GM21367 (cell line): ENCODE results near the gene HLF.
A peak's percentile ranks its signal among the peaks of the same experiment; 100 is the strongest.

Experiments
- ATAC-seq: cut with Tn5 transposase; IDR thresholded peaks from one replicate; pipeline ENCODE4 v1.9.1; 2021; ENCODE audit not compliant: unreplicated experiment

Gene HLF

DNA sequence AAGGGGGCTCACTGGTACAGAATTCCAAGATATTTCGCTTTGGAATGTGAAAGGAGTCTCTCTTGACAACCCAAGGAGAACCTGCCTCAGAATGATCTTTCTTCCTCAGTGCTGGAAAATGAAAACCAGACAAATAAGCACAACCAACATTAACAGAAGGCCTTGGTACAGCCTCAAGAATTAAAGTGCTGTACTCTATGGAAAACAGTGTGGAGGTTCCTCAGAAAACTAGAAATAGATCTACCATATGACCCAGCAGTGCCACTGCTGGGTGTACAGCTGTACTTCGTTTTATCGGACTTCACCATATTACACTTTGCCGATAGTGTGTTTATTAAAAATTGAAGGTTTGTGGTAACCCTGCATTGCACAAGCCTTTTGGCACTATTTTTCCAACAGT, 25.2 kb downstream of the HLF start:
- ATAC-seq, result no peak

DNA sequence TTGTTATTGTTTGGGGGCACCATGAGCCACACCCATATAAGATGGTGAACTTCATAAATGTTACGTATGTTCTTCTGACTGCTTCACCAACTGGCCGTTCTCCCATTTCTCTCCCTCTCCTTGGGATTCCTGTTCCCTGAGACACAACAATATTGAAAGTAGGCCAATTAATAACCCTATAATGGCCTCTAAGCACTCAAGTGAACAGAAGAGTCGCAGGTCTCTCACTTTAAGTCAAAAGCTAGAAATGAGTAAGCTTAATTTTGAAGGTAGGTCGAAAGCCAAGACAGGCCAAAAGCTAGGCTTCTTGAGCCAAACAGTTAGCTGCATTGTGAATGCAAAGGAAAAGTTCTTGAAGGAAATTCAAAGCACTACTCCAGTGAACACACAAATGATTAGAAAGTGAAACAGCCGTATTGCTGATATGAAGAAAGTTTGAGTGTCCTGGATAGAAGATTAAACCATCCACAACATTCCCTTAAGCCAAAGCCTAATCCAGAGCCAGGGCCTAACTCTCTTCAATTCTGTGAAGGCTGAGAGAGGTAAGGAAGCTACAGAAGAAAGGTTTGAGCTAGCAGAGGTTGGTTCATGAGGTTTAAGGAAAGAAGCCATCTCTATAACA, 25.8 kb downstream of the HLF start:
- ATAC-seq, result no peak

GRCh38 chr17:55291114-55291507, 26.4 kb downstream of the HLF start:
- no peak for ATAC-seq

GRCh38 chr17:55292094-55292493, 27.3 kb downstream of the HLF start:
- ATAC-seq, result no peak

DNA sequence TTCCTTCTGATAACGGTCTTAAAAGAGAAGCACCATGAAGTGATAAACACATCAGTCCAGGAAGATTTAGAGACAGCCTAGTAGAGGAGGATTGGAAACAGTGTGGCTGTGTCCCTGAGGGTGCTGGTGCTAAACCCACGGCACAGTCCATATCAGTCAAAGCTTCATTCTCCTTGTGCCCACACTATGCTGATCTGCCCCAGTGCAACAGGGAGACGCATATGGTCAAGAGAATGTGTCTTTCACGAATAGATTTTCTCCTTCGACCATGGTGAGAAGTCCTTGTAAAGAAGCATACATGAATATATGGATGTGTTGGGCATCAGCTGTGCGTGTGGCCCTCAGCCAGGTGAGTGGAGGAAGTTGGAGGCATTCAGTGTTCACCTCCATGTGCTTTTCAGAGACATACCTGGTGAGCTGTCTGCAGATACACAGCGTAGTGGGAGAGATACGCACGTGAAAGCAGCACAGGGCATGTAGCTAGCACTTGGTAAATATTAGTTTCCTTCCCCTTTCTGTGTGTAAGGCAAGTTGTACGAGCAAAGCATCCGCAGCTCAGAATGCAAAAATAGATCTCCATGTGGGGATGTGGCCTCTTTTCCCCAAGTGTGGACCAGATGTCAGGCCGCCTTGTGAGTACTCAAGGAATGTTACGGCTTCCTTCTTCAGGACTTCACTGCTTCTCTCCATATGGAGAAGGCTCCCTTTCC, 29.4 kb downstream of the HLF start:
- no peak for ATAC-seq

- peak; percentile 70 for ATAC-seq
These were observed 30.8 kb downstream of the HLF start for GRCh38 chr17:55295411-55296170.

DNA sequence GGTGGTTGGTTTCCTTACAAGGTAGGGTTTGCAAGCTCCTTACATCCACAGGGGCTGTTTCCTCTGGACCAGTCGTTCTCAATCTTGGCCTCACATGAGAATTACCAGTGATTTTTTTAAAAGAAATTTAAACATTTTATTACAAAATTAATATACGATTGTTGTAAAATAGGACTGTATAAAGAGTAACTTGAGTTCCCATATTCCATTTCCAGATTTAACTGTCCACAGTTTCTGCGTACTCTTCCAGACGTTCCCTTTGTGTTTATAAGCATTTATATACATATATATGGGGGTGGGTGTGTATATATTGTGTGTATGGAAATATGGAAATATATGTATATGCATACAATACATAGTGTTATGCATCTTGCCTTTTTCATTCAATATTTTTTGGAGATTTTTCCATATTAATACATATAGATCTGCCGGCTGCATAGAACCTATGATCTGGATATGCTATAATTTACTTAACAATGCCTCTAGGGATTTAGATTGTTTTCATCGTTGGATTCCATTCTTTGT, 31.5 kb downstream of the HLF start:
- no peak for ATAC-seq

GRCh38 chr17:55296699-55297098, 31.9 kb downstream of the HLF start:
- no peak for ATAC-seq

- no peak for ATAC-seq
These were observed 33.5 kb downstream of the HLF start for GRCh38 chr17:55298111-55298730.

DNA sequence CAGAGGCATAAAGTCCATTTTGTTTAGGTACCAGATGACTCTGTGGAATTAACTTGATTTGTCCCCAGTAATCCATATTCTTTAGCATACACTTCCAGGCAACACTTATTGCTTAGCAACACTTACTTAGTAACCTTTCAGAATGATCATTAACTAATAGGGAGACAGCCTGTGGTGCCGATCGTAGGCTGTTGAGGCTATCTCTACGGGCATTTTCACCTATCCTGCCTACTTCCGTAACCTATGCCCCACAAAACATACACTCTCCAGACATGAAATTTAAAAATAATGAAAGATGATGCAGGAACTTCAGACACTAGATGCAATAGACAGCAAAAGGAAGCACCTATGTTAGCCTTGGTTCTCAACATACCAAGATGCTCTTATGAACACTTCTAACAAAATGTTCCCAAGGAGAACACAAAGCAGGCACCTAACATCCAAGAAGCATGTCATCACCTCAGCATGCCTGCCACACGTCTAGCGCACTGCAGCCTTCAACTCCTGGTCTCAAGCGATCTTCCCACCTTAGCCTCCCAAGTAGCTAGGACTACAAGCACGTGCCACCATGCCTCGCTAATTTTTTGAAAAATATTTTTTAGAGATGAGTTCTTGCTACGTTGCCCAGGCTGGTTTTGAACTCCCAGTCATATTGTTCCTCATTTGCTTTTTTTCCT, 34.5 kb downstream of the HLF start:
- no peak for ATAC-seq

GRCh38 chr17:55299890-55300289, 35.1 kb downstream of the HLF start:
- no peak for ATAC-seq

- no peak for ATAC-seq
These were observed 35.9 kb downstream of the HLF start for GRCh38 chr17:55300479-55301290.

GRCh38 chr17:55301521-55302406, 37.0 kb downstream of the HLF start:
- no peak for ATAC-seq

GRCh38 chr17:55302407-55302787, 37.6 kb downstream of the HLF start:
- ATAC-seq, result no peak

DNA sequence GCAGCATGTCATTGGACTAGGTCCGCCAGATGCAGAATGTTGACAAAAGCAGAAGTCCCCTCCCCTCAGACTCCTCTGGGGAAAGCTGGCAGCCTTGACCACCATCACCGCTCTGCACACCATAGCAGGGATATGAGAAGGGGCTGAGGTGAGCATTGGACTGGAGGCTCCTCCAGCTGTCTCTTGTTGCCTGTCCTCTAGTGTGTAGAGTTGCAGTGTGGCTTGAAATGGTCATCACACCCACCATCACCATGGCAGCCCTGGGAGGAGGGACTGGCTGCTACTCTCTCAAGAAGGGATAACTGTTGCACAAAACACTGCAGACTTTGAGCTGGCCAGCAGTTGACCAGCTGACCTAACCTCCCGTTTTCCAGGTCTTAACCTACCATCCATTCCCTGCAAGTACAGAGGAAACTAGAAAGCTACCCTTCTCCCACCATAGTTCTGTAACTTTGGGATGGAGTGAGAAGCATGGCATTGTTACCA, 38.3 kb downstream of the HLF start:
- no peak for ATAC-seq

DNA sequence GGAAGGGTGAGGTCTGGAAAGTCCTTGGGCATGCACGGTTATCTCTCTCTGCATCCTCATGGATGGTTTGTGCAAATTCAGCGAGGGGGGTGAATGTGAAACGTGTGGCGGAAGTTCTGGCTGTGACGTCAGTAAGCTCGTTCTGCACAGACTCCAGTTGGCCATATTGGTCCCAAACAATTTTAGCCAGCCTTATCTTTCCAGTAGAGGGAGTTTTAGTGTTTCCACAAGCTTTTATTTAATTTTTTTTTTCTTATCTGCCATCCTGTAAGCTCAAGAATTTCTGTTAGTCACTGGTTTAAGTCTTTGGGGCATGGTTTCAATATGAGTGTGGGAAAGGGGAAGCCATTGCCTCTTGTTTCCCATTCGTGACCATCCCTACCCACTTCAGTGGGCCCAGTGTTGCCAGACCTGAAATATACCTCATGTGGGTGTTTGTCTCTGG, 39.0 kb downstream of the HLF start:
- ATAC-seq, result no peak

DNA sequence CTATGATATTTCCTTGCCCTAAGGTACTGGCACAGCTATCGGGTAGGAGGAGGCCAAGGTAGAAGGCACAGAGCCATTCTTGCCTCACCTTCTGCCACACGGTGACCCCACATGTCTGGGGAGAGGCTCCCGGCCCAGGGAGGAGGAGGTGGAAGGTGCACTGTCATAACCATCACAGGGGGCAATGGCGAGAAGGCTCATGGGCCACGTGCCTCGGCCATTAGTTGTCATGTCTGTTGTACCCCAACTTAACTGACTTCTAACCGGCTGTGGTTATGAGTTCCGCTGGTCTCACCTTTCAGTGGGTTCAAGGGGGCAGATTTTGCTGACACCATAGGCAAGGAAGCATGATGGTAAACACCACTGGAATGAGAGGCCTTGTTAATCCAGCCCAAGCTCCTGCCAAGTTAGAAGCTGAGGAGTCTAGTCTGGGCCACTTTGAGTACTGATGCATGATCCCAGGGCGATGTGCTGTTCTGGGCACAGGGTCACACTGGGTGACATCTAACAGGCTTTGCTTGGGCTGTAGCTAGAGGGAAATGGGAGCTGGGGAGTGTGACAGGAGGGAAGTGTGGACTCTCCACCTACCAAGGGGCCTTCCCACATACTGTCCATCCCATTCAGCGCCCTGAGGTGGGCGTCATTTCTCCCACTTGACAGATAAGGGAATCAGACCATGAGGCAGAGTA, 39.6 kb downstream of the HLF start:
- no peak for ATAC-seq

- no peak for ATAC-seq
These were observed 40.7 kb downstream of the HLF start for GRCh38 chr17:55305321-55306087.
